SH-SY5Y (cell line): Measurements from ENCODE around the gene TFDP1.

Experiments used
- GATA2 ChIP-seq: IDR thresholded peaks from 2 replicates; pipeline ENCODE4 v1.6.1; 2011; ENCODE audit warnings: mild to moderate bottlenecking, low read depth, low read length
- GATA3 ChIP-seq: IDR thresholded peaks from 2 replicates; pipeline ENCODE4 v1.6.1; 2011; ENCODE audit warnings: low read depth, mild to moderate bottlenecking, low read length, moderate library complexity

DNA sequence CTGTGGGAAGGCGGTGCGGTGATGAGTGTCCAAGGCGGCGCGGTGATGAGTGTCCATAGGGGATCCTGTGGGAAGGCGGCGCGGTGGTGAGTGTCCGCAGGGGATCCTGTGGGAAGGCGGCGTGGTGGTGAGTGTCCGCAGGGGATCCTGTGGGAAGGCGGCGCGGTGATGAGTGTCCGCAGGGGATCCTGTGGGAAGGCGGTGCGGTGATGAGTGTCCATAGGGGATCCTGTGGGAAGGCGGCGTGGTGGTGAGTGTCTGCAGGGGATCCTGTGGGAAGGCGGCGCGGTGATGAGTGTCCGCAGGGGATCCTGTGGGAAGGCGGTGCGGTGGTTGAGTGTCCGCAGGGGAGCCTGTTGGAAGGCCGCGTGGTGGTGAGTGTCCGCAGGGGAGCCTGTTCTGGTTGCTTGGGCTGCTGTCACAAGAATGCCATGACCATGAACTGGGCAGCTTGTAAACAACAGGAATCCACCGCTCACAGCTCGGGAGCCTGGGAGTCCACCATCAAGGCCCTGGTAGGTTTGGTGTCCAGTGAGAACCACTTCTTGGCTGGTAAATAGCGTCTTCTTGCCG lies 21.4 kb downstream of the TFDP1 start:
- TF ChIP-seq GATA3 (no peak), GATA2 (no peak)
